DOHH2 (cell line): ENCODE data around the gene P2RY6.

Experiments used
- H3F3A ChIP-seq: fragments of 200-600 bp; sonication (generic), shearing (Covaris generic); 2 replicates; pipeline ENCODE4 v1.6.0; 2016; ENCODE audit warnings: antibody characterized with exemption, mild to moderate bottlenecking; ENCODE audit not compliant: control insufficient read depth, insufficient read depth
- H3K27ac ChIP-seq: fragments of 200-600 bp; sonication (generic); 2 replicates; pipeline ENCODE4 v1.5.1; 2014; ENCODE audit warnings: low read depth, mild to moderate bottlenecking, low read length, moderate library complexity
- H3K27me3 ChIP-seq: fragments of 200-600 bp; sonication (generic); 2 replicates; pipeline ENCODE4 v1.6.1; 2014; ENCODE audit warnings: mild to moderate bottlenecking, low read length, mixed read lengths; ENCODE audit not compliant: control insufficient read depth
- H3K36me3 ChIP-seq: fragments of 200-600 bp; sonication (generic); 2 replicates; pipeline ENCODE4 v1.6.1; 2014; ENCODE audit warnings: mild to moderate bottlenecking, low read length, moderate library complexity, mixed read lengths; ENCODE audit not compliant: control insufficient read depth
- H3K4me1 ChIP-seq: fragments of 200-600 bp; sonication (generic); 2 replicates; pipeline ENCODE4 v1.6.1; 2014; ENCODE audit warnings: mild to moderate bottlenecking, low read length, mixed read lengths; ENCODE audit not compliant: control insufficient read depth
- H3K4me2 ChIP-seq: fragments of 200-600 bp; sonication (generic); 2 replicates; pipeline ENCODE4 v1.6.0; 2014; ENCODE audit warnings: mild to moderate bottlenecking, low read length, moderate library complexity
- H3K4me3 ChIP-seq: fragments of 200-600 bp; sonication (generic); 2 replicates; pipeline ENCODE4 v1.5.1; 2014; ENCODE audit warnings: mild to moderate bottlenecking, low read length, mixed read lengths
- H3K79me2 ChIP-seq: fragments of 200-600 bp; sonication (generic); 2 replicates; pipeline ENCODE4 v1.6.1; 2014; ENCODE audit warnings: mild to moderate bottlenecking, low read length, mixed read lengths; ENCODE audit not compliant: control insufficient read depth
- H3K9me2 ChIP-seq: fragments of 200-600 bp; sonication (generic); replicated peaks from 2 replicates; pipeline ENCODE4 v1.6.1; 2014; ENCODE audit warnings: mild to moderate bottlenecking, low read length, mixed read lengths; ENCODE audit not compliant: control insufficient read depth
- H3K9me3 ChIP-seq: fragments of 200-600 bp; sonication (generic); 2 replicates; pipeline ENCODE4 v1.6.1; 2014; ENCODE audit warnings: antibody characterized with exemption, low read length, mixed read lengths; ENCODE audit not compliant: control insufficient read depth, insufficient read depth
- H4K20me1 ChIP-seq: fragments of 200-600 bp; sonication (generic); 2 replicates; pipeline ENCODE4 v1.6.0; 2014; ENCODE audit warnings: low read depth, mild to moderate bottlenecking, antibody characterized with exemption, low read length, moderate library complexity; ENCODE audit not compliant: control insufficient read depth, insufficient read depth
- CTCF ChIP-seq: fragments of 200-600 bp; sonication (generic); IDR thresholded peaks from one replicate; pipeline ENCODE4 v1.5.1; 2014; ENCODE audit warnings: antibody characterized with exemption, mild to moderate bottlenecking, low read depth, low read length; ENCODE audit not compliant: poor library complexity, severe bottlenecking
- EZH2phosphoT487 ChIP-seq: fragments of 200-600 bp; sonication (generic); IDR thresholded peaks from 2 replicates; pipeline ENCODE4 v1.6.1; 2017; ENCODE audit warnings: borderline replicate concordance, mild to moderate bottlenecking, antibody characterized with exemption, low read length, moderate library complexity, mixed read lengths

Gene P2RY6

GRCh38 chr11:73297702-73298101, 25.6 kb downstream of the P2RY6 start:
- Histone ChIP-seq H3K4me3 (no peak overlapping the region), H3F3A (no peaks in the 10 kb centered on the region), H3K9me3 (no peaks in the 10 kb centered on the region), H4K20me1 (no peaks in the 10 kb centered on the region), H3K36me3 (no peaks in the 10 kb centered on the region), H3K4me1 (no peaks in the 10 kb centered on the region), H3K79me2 (no peaks in the 10 kb centered on the region), H3K4me2 (no peak overlapping the region), H3K9me2 (no peaks in the 10 kb centered on the region), H3K27me3 (0 out of 2 replicates have a peak, but pooled peaks cover 6% of the 10 kb centered on the region), H3K27ac (no peak overlapping the region)
- TF ChIP-seq EZH2phosphoT487 = no peak

GRCh38 chr11:73298233-73298632, 26.1 kb downstream of the P2RY6 start:
- no peaks in the 10 kb centered on the region for H3K9me3 ChIP-seq
- H3K36me3 ChIP-seq = no peaks in the 10 kb centered on the region
- no peaks in the 10 kb centered on the region for H3K9me2 ChIP-seq
- H3K4me1 ChIP-seq = no peaks in the 10 kb centered on the region
- H3K4me2 ChIP-seq = no peak overlapping the region
- H3F3A ChIP-seq = no peaks in the 10 kb centered on the region
- H3K79me2 ChIP-seq = no peaks in the 10 kb centered on the region
- 0 out of 2 replicates have a peak, but pooled peaks cover 6% of the 10 kb centered on the region for H3K27me3 ChIP-seq
- no peak overlapping the region for H3K27ac ChIP-seq
- no peak overlapping the region for H3K4me3 ChIP-seq
- H4K20me1 ChIP-seq = no peaks in the 10 kb centered on the region
- TF ChIP-seq CTCF (no peak), EZH2phosphoT487 (no peak)

GRCh38 chr11:73299751-73300150, 27.6 kb downstream of the P2RY6 start:
- H3K27ac ChIP-seq = no peak overlapping the region
- no peaks in the 10 kb centered on the region for H3K79me2 ChIP-seq
- H4K20me1 ChIP-seq = no peaks in the 10 kb centered on the region
- no peaks in the 10 kb centered on the region for H3K9me3 ChIP-seq
- no peak overlapping the region for H3K4me3 ChIP-seq
- H3K36me3 ChIP-seq = no peaks in the 10 kb centered on the region
- H3K27me3 ChIP-seq = no peaks in the 10 kb centered on the region
- TF ChIP-seq CTCF (no peak), EZH2phosphoT487 (no peak)
- no peak overlapping the region for H3K4me2 ChIP-seq
- H3K9me2 ChIP-seq = no peaks in the 10 kb centered on the region
- H3F3A ChIP-seq = no peaks in the 10 kb centered on the region
- H3K4me1 ChIP-seq = no peaks in the 10 kb centered on the region

GRCh38 chr11:73306069-73306841, 34.1 kb downstream of the P2RY6 start:
- H3K9me3 ChIP-seq = no peaks in the 10 kb centered on the region
- no peaks in the 10 kb centered on the region for H3K9me2 ChIP-seq
- H3K27me3 ChIP-seq = peaks cover 23% of the 10 kb centered on the region
- no peaks in the 10 kb centered on the region for H3K36me3 ChIP-seq
- H3K27ac ChIP-seq = no peak overlapping the region
- TF ChIP-seq CTCF = no peak
- TF ChIP-seq EZH2phosphoT487 = no peak
- H3K79me2 ChIP-seq = no peaks in the 10 kb centered on the region
- H4K20me1 ChIP-seq = no peaks in the 10 kb centered on the region
- peaks cover 24% of the 10 kb centered on the region for H3K4me1 ChIP-seq
- H3K4me3 ChIP-seq = peak overlapping the region; percentile 86; the same call in 1 of the 2 replicates
- no peaks in the 10 kb centered on the region for H3F3A ChIP-seq
- peak overlapping the region; percentile 87 for H3K4me2 ChIP-seq
